CD1c-positive myeloid dendritic cell (primary cell): ENCODE results near the gene C1RL.
"Not testable (repeated sequence)": the region's sequence is repeated elsewhere in the genome, so short reads cannot be mapped to it uniquely, and the experiment has no call there.

Experiments
- DNase-seq: peaks from one replicate; pipeline ENCODE4 v3.0.0-alpha.2; 2016; ENCODE audit errors: extremely low spot score

C1RL gene

GRCh38 chr12:7061596-7061995 lies 47.4 kb downstream of the C1RL start:
- no peak for DNase-seq

GRCh38 chr12:7061138-7061537 lies 47.9 kb downstream of the C1RL start:
- DNase-seq = no peak

GRCh38 chr12:7060353-7060954 lies 48.6 kb downstream of the C1RL start, which contains the start of gene C1S:
TSS of gene C1S (plus strand) at chr12:7060718. CDS start at chr12:7061913, 1,195 bp downstream.
- DNase-seq = no peak

- DNase-seq = no peak
Observed at GRCh38 chr12:7059780-7060179, 49.2 kb downstream of the C1RL start.

- DNase-seq = no peak
Observed at GRCh38 chr12:7058850-7059395, 50.1 kb downstream of the C1RL start.

GRCh38 chr12:7058163-7058845 lies 50.7 kb downstream of the C1RL start:
- DNase-seq = peak; percentile 84

- DNase-seq = not testable (repeated sequence)
Observed at GRCh38 chr12:7055736-7056135, 53.3 kb downstream of the C1RL start.

- DNase-seq = no peak
Observed at GRCh38 chr12:7054925-7055324, 54.1 kb downstream of the C1RL start.

GRCh38 chr12:7049973-7050372 lies 59.0 kb downstream of the C1RL start:
- DNase-seq = not testable (repeated sequence)

GRCh38 chr12:7049445-7049951 lies 59.5 kb downstream of the C1RL start:
- DNase-seq = not testable (repeated sequence)

- DNase-seq = peak; percentile 51
Observed at GRCh38 chr12:7047306-7047705, 61.7 kb downstream of the C1RL start.

- DNase-seq = no peak
Observed at GRCh38 chr12:7046383-7047105, 62.5 kb downstream of the C1RL start.

GRCh38 chr12:7045913-7046312 lies 63.1 kb downstream of the C1RL start:
- DNase-seq = no peak
